Peyer's patch (tissue), 4 donors: ENCODE measurements around the gene KRT8.
"Not testable (repeated sequence)": the region's sequence is repeated elsewhere in the genome, so short reads cannot be mapped to it uniquely, and the experiment has no call there.

Source experiments
- POLR2A ChIP-seq, 2 donors: fragments of 450-650 bp; IDR thresholded peaks; one replicate each; pipeline ENCODE4 v1.5.1; 2017; ENCODE audit warnings: antibody characterized with exemption in 2 of 2, mild to moderate bottlenecking in 2 of 2, moderate library complexity in 2 of 2
- TF ChIP-seq, protein P1 (sequence below), 6 experiments: fragments of 450-650 bp in 4 of 6; fragments of 200-600 bp in 2 of 6; sonication (generic) in 1 of 6; IDR thresholded peaks; one replicate each; pipeline ENCODE4 v1.5.1; 2017 to 2019; ENCODE audit warnings: antibody characterized with exemption in 6 of 6, mild to moderate bottlenecking in 3 of 6, moderate library complexity in 1 of 6

DNA sequence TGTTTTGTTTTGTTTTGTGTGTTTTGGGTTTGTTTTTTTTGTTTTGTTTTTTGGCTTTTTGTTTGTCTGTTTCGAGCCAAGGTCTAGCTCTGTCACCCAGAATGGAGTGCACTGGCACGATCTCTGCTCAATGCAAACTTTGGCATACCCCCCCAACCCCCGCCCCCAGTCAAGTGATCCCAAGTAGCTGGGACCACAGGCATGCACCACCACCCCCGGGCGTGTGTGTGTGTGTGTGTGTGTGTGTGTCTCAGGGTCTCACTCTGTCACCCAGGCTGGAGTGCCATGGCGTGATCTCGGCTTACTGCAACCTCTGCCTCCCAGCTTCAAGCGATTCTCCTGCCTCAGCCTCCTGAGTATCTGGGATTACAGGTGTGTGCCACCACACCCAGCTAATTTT is 24.4 kb downstream of the KRT8 start:
- TF ChIP-seq, protein P1, sequence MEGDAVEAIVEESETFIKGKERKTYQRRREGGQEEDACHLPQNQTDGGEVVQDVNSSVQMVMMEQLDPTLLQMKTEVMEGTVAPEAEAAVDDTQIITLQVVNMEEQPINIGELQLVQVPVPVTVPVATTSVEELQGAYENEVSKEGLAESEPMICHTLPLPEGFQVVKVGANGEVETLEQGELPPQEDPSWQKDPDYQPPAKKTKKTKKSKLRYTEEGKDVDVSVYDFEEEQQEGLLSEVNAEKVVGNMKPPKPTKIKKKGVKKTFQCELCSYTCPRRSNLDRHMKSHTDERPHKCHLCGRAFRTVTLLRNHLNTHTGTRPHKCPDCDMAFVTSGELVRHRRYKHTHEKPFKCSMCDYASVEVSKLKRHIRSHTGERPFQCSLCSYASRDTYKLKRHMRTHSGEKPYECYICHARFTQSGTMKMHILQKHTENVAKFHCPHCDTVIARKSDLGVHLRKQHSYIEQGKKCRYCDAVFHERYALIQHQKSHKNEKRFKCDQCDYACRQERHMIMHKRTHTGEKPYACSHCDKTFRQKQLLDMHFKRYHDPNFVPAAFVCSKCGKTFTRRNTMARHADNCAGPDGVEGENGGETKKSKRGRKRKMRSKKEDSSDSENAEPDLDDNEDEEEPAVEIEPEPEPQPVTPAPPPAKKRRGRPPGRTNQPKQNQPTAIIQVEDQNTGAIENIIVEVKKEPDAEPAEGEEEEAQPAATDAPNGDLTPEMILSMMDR (IDR thresholded peaks at IDR 0.05), result not testable (repeated sequence)
- not testable (repeated sequence) for TF ChIP-seq POLR2A (IDR thresholded peaks at IDR 0.05)
